ENCODE measurements around the gene LDLRAD3.

The LDLRAD3 gene

GRCh38 chr11:35918716-35919115 lies 25.1 kb upstream of the LDLRAD3 start:
- Histone ChIP-seq H3K36me3 (ENCODE audit: control insufficient read depth, insufficient read depth, low read length) (no peaks in the 10 kb centered on the region), H4K8ac (ENCODE audit: low read depth, low read length) (no peak overlapping the region), H4K5ac (ENCODE audit: low read length) (no peak overlapping the region), H2BK120ac (ENCODE audit: low read depth, low read length) (no peak overlapping the region), H3K79me1 (ENCODE audit: low read length) (no peaks in the 10 kb centered on the region), H3K23ac (ENCODE audit: low read length) (no peak overlapping the region), H2AK5ac (ENCODE audit: low read length) (no peak overlapping the region), H3K18ac (ENCODE audit: low read length) (no peak overlapping the region), H3K4ac (ENCODE audit: low read depth, low read length) (no peak overlapping the region), H3K4me3 (ENCODE audit: low read length) (no peak overlapping the region), H3K79me2 (ENCODE audit: control insufficient read depth, insufficient read depth, low read length) (no peaks in the 10 kb centered on the region), H3K9ac (ENCODE audit: low read length) (no peak overlapping the region), H3K4me1 (ENCODE audit: control insufficient read depth, low read depth, low read length) (no peaks in the 10 kb centered on the region), H3K56ac (ENCODE audit: low read length) (no peak overlapping the region), H2BK15ac (replicated peaks; ENCODE audit: low read depth) (no peak overlapping the region), H3K4me2 (ENCODE audit: low read length) (no peak overlapping the region), H3K27me3 (ENCODE audit: insufficient read depth, low read length, poor library complexity) (no peaks in the 10 kb centered on the region), H2BK5ac (ENCODE audit: low read length) (no peak overlapping the region), H3K27ac (ENCODE audit: low read depth, low read length) (no peak overlapping the region)
- DNase-seq: no peak
- WGBS (ENCODE audit: extremely low coverage, insufficient coverage, low lambda C conversion rate): no CpG with 5 or more reads among the region's 2 CpGs

GRCh38 chr11:35919244-35919643 lies 24.6 kb upstream of the LDLRAD3 start:
- H4K5ac ChIP-seq (ENCODE audit: low read length): no peak overlapping the region
- H3K56ac ChIP-seq (ENCODE audit: low read length): no peak overlapping the region
- H3K27ac ChIP-seq (ENCODE audit: low read depth, low read length): no peak overlapping the region
- H4K8ac ChIP-seq (ENCODE audit: low read depth, low read length): no peak overlapping the region
- no peak overlapping the region for H3K18ac ChIP-seq (ENCODE audit: low read length)
- H3K23ac ChIP-seq (ENCODE audit: low read length): no peak overlapping the region
- H3K79me2 ChIP-seq (ENCODE audit: control insufficient read depth, insufficient read depth, low read length): no peaks in the 10 kb centered on the region
- DNase-seq: peak; percentile 13
- H3K9ac ChIP-seq (ENCODE audit: low read length): no peak overlapping the region
- H3K4me3 ChIP-seq (ENCODE audit: low read length): no peak overlapping the region
- no peaks in the 10 kb centered on the region for H3K27me3 ChIP-seq (ENCODE audit: insufficient read depth, low read length, poor library complexity)
- no peak overlapping the region for H3K4ac ChIP-seq (ENCODE audit: low read depth, low read length)
- no peak overlapping the region for H2AK5ac ChIP-seq (ENCODE audit: low read length)
- no CpG with 5 or more reads among the region's 3 CpGs for WGBS (ENCODE audit: extremely low coverage, insufficient coverage, low lambda C conversion rate)
- H2BK120ac ChIP-seq (ENCODE audit: low read depth, low read length): no peak overlapping the region
- H3K79me1 ChIP-seq (ENCODE audit: low read length): no peaks in the 10 kb centered on the region
- no peak overlapping the region for H2BK5ac ChIP-seq (ENCODE audit: low read length)
- no peak overlapping the region for H2BK15ac ChIP-seq (replicated peaks; ENCODE audit: low read depth)
- no peaks in the 10 kb centered on the region for H3K4me1 ChIP-seq (ENCODE audit: control insufficient read depth, low read depth, low read length)
- H3K36me3 ChIP-seq (ENCODE audit: control insufficient read depth, insufficient read depth, low read length): no peaks in the 10 kb centered on the region
- H3K4me2 ChIP-seq (ENCODE audit: low read length): no peak overlapping the region

- H3K4me1 ChIP-seq (ENCODE audit: control insufficient read depth, low read depth, low read length): no peaks in the 10 kb centered on the region
- H3K4ac ChIP-seq (ENCODE audit: low read depth, low read length): no peak overlapping the region
- H3K4me2 ChIP-seq (ENCODE audit: low read length): no peak overlapping the region
- no peak overlapping the region for H3K23ac ChIP-seq (ENCODE audit: low read length)
- H2AK5ac ChIP-seq (ENCODE audit: low read length): no peak overlapping the region
- H3K18ac ChIP-seq (ENCODE audit: low read length): no peak overlapping the region
- H4K8ac ChIP-seq (ENCODE audit: low read depth, low read length): no peak overlapping the region
- H3K9ac ChIP-seq (ENCODE audit: low read length): no peak overlapping the region
- no peaks in the 10 kb centered on the region for H3K79me2 ChIP-seq (ENCODE audit: control insufficient read depth, insufficient read depth, low read length)
- no peak overlapping the region for H2BK120ac ChIP-seq (ENCODE audit: low read depth, low read length)
- no peak overlapping the region for H3K27ac ChIP-seq (ENCODE audit: low read depth, low read length)
- no peak overlapping the region for H2BK15ac ChIP-seq (replicated peaks; ENCODE audit: low read depth)
- no peaks in the 10 kb centered on the region for H3K27me3 ChIP-seq (ENCODE audit: insufficient read depth, low read length, poor library complexity)
- no peak overlapping the region for H3K56ac ChIP-seq (ENCODE audit: low read length)
- H2BK5ac ChIP-seq (ENCODE audit: low read length): no peak overlapping the region
- no peaks in the 10 kb centered on the region for H3K36me3 ChIP-seq (ENCODE audit: control insufficient read depth, insufficient read depth, low read length)
- no peak overlapping the region for H4K5ac ChIP-seq (ENCODE audit: low read length)
- no CpG with 5 or more reads among the region's 4 CpGs for WGBS (ENCODE audit: extremely low coverage, insufficient coverage, low lambda C conversion rate)
- H3K79me1 ChIP-seq (ENCODE audit: low read length): no peaks in the 10 kb centered on the region
- DNase-seq: no peak
- H3K4me3 ChIP-seq (ENCODE audit: low read length): no peak overlapping the region
These were observed 20.4 kb upstream of the LDLRAD3 start for GRCh38 chr11:35923452-35923851.

- Histone ChIP-seq H3K4me2 (ENCODE audit: low read length) (no peak overlapping the region), H3K56ac (ENCODE audit: low read length) (no peak overlapping the region), H3K27me3 (ENCODE audit: insufficient read depth, low read length, poor library complexity) (no peaks in the 10 kb centered on the region), H3K9ac (ENCODE audit: low read length) (no peak overlapping the region), H3K36me3 (ENCODE audit: control insufficient read depth, insufficient read depth, low read length) (no peaks in the 10 kb centered on the region), H2AK5ac (ENCODE audit: low read length) (no peak overlapping the region), H3K4me1 (ENCODE audit: control insufficient read depth, low read depth, low read length) (no peaks in the 10 kb centered on the region), H3K4me3 (ENCODE audit: low read length) (no peak overlapping the region), H2BK5ac (ENCODE audit: low read length) (no peak overlapping the region), H3K79me1 (ENCODE audit: low read length) (no peaks in the 10 kb centered on the region), H3K23ac (ENCODE audit: low read length) (no peak overlapping the region), H3K79me2 (ENCODE audit: control insufficient read depth, insufficient read depth, low read length) (no peaks in the 10 kb centered on the region), H3K4ac (ENCODE audit: low read depth, low read length) (no peak overlapping the region), H2BK120ac (ENCODE audit: low read depth, low read length) (no peak overlapping the region), H3K18ac (ENCODE audit: low read length) (no peak overlapping the region), H2BK15ac (replicated peaks; ENCODE audit: low read depth) (no peak overlapping the region), H4K8ac (ENCODE audit: low read depth, low read length) (no peak overlapping the region), H4K5ac (ENCODE audit: low read length) (no peak overlapping the region), H3K27ac (ENCODE audit: low read depth, low read length) (no peak overlapping the region)
- WGBS (ENCODE audit: extremely low coverage, insufficient coverage, low lambda C conversion rate): no CpG with 5 or more reads among the region's 1 CpG
- no peak for DNase-seq
These were observed 19.1 kb upstream of the LDLRAD3 start for GRCh38 chr11:35924811-35925210.

- Histone ChIP-seq H3K79me1 (ENCODE audit: low read length) (no peaks in the 10 kb centered on the region), H3K4me2 (ENCODE audit: low read length) (no peak overlapping the region), H3K4ac (ENCODE audit: low read depth, low read length) (no peak overlapping the region), H4K8ac (ENCODE audit: low read depth, low read length) (no peak overlapping the region), H3K4me3 (ENCODE audit: low read length) (no peak overlapping the region), H3K23ac (ENCODE audit: low read length) (no peak overlapping the region), H3K4me1 (ENCODE audit: control insufficient read depth, low read depth, low read length) (no peaks in the 10 kb centered on the region), H3K27me3 (ENCODE audit: insufficient read depth, low read length, poor library complexity) (no peaks in the 10 kb centered on the region), H3K27ac (ENCODE audit: low read depth, low read length) (no peak overlapping the region), H2BK5ac (ENCODE audit: low read length) (no peak overlapping the region), H3K56ac (ENCODE audit: low read length) (no peak overlapping the region), H3K79me2 (ENCODE audit: control insufficient read depth, insufficient read depth, low read length) (no peaks in the 10 kb centered on the region), H2BK15ac (replicated peaks; ENCODE audit: low read depth) (no peak overlapping the region), H4K5ac (ENCODE audit: low read length) (no peak overlapping the region), H3K36me3 (ENCODE audit: control insufficient read depth, insufficient read depth, low read length) (no peaks in the 10 kb centered on the region), H3K9ac (ENCODE audit: low read length) (no peak overlapping the region), H2BK120ac (ENCODE audit: low read depth, low read length) (no peak overlapping the region), H2AK5ac (ENCODE audit: low read length) (no peak overlapping the region), H3K18ac (ENCODE audit: low read length) (no peak overlapping the region)
- WGBS (ENCODE audit: extremely low coverage, insufficient coverage, low lambda C conversion rate): no CpG with 5 or more reads among the region's 11 CpGs
- DNase-seq: no peak
These were observed 16.8 kb upstream of the LDLRAD3 start for GRCh38 chr11:35927104-35927503.

- H3K23ac ChIP-seq (ENCODE audit: low read length): no peak overlapping the region
- H2BK5ac ChIP-seq (ENCODE audit: low read length): no peak overlapping the region
- no peaks in the 10 kb centered on the region for H3K36me3 ChIP-seq (ENCODE audit: control insufficient read depth, insufficient read depth, low read length)
- no peak overlapping the region for H3K4ac ChIP-seq (ENCODE audit: low read depth, low read length)
- no peak overlapping the region for H3K9ac ChIP-seq (ENCODE audit: low read length)
- no peak overlapping the region for H3K4me3 ChIP-seq (ENCODE audit: low read length)
- no peak overlapping the region for H2AK5ac ChIP-seq (ENCODE audit: low read length)
- H2BK15ac ChIP-seq (replicated peaks; ENCODE audit: low read depth): no peak overlapping the region
- H3K27me3 ChIP-seq (ENCODE audit: insufficient read depth, low read length, poor library complexity): no peaks in the 10 kb centered on the region
- DNase-seq: no peak
- H3K56ac ChIP-seq (ENCODE audit: low read length): no peak overlapping the region
- H4K5ac ChIP-seq (ENCODE audit: low read length): no peak overlapping the region
- WGBS (ENCODE audit: extremely low coverage, insufficient coverage, low lambda C conversion rate): no CpG with 5 or more reads among the region's 10 CpGs
- no peak overlapping the region for H3K4me2 ChIP-seq (ENCODE audit: low read length)
- H3K18ac ChIP-seq (ENCODE audit: low read length): no peak overlapping the region
- no peak overlapping the region for H2BK120ac ChIP-seq (ENCODE audit: low read depth, low read length)
- H3K27ac ChIP-seq (ENCODE audit: low read depth, low read length): no peak overlapping the region
- H4K8ac ChIP-seq (ENCODE audit: low read depth, low read length): no peak overlapping the region
- no peaks in the 10 kb centered on the region for H3K79me1 ChIP-seq (ENCODE audit: low read length)
- no peaks in the 10 kb centered on the region for H3K79me2 ChIP-seq (ENCODE audit: control insufficient read depth, insufficient read depth, low read length)
- no peaks in the 10 kb centered on the region for H3K4me1 ChIP-seq (ENCODE audit: control insufficient read depth, low read depth, low read length)
These were observed 16.2 kb upstream of the LDLRAD3 start for GRCh38 chr11:35927682-35928081.
